Large intestine (tissue), 3 donors: Measurements from ENCODE around the gene PLEKHG5. TPM values are rescaled to one million over a fixed set of nuclear protein-coding genes. Genes with fewer than 3 reads are reported as not detected.
A peak's percentile ranks its signal among the peaks of the same experiment; 100 is the strongest.
"Not testable (repeated sequence)": the region's sequence is repeated elsewhere in the genome, so short reads cannot be mapped to it uniquely, and the experiment has no call there.

Experiments used
- DNase-seq, 2 donors: peaks; one replicate each; pipeline versions ENCODE4 v3.0.0 to v3.0.0-alpha.2; 2013
- H3K27ac ChIP-seq: one replicate; pipeline ENCODE4 v1.5.1; 2013; ENCODE audit warnings: low read length
- H3K27me3 ChIP-seq: 2 replicates; pipeline ENCODE4 v1.6.1; 2013; ENCODE audit warnings: low read length; ENCODE audit not compliant: control insufficient read depth, insufficient read depth
- H3K36me3 ChIP-seq: 2 replicates; pipeline ENCODE4 v1.6.1; 2013; ENCODE audit warnings: low read length; ENCODE audit not compliant: control insufficient read depth, insufficient read depth
- H3K4me1 ChIP-seq: one replicate; pipeline ENCODE4 v1.6.1; 2013; ENCODE audit warnings: low read length; ENCODE audit not compliant: control insufficient read depth, insufficient read depth
- H3K4me3 ChIP-seq: one replicate; pipeline ENCODE4 v1.5.1; 2013; ENCODE audit warnings: low read length
- H3K9me3 ChIP-seq: one replicate; pipeline ENCODE4 v1.6.1; 2013; ENCODE audit warnings: mild to moderate bottlenecking, low read depth, low read length, moderate library complexity; ENCODE audit not compliant: control insufficient read depth
- WGBS: methylation state at CpG from one replicate; pipeline ENCODE4 v1.1.5; 2013; ENCODE audit warnings: low lambda C conversion rate; ENCODE audit not compliant: insufficient coverage; 5-methylcytosine and 5-hydroxymethylcytosine counted together
- polyA plus RNA-seq: library from polyadenylated mRNA; unstranded; fragments of 120-200 nt; gene quantifications from one replicate; pipeline ENCODE4 v1.2.1, GENCODE V29; 2013

PLEKHG5 gene
- polyA plus RNA-seq, 1 donor, result 17.2 TPM

- peaks cover 35% of the 10 kb centered on the region for H3K27me3 ChIP-seq
- H3K9me3 ChIP-seq, result peaks cover 6% of the 10 kb centered on the region
- no peak overlapping the region for H3K4me3 ChIP-seq
- no peak for DNase-seq
- no peak overlapping the region for H3K27ac ChIP-seq
- no CpG with 5 or more reads among the region's 19 CpGs for WGBS
- H3K36me3 ChIP-seq, result no peaks in the 10 kb centered on the region
- H3K4me1 ChIP-seq, result peaks cover 19% of the 10 kb centered on the region
These were observed 46.3 kb downstream of the PLEKHG5 start for GRCh38 chr1:6445062-6445763.

- Histone ChIP-seq H3K9me3 (peaks cover 6% of the 10 kb centered on the region), H3K4me1 (peaks cover 18% of the 10 kb centered on the region), H3K36me3 (no peaks in the 10 kb centered on the region), H3K27ac (no peak overlapping the region), H3K4me3 (no peak overlapping the region), H3K27me3 (peaks cover 33% of the 10 kb centered on the region)
- DNase-seq, result no peak
- no CpG with 5 or more reads among the region's 15 CpGs for WGBS
These were observed 47.1 kb downstream of the PLEKHG5 start for GRCh38 chr1:6444377-6444776.

GRCh38 chr1:6443339-6444115, 47.9 kb downstream of the PLEKHG5 start:
- Histone ChIP-seq H3K27me3 (peaks cover 27% of the 10 kb centered on the region), H3K27ac (no peak overlapping the region), H3K9me3 (peaks cover 6% of the 10 kb centered on the region), H3K4me1 (peaks cover 18% of the 10 kb centered on the region), H3K36me3 (no peaks in the 10 kb centered on the region), H3K4me3 (no peak overlapping the region)
- WGBS, result no CpG with 5 or more reads among the region's 21 CpGs
- DNase-seq, result no peak

GRCh38 chr1:6441586-6441985, 49.9 kb downstream of the PLEKHG5 start:
- H3K36me3 ChIP-seq, result no peaks in the 10 kb centered on the region
- peaks cover 13% of the 10 kb centered on the region for H3K4me1 ChIP-seq
- no peak overlapping the region for H3K27ac ChIP-seq
- no peak for DNase-seq
- no peak overlapping the region for H3K4me3 ChIP-seq
- peaks cover 11% of the 10 kb centered on the region for H3K27me3 ChIP-seq
- WGBS, result no CpG with 5 or more reads among the region's 7 CpGs
- no peaks in the 10 kb centered on the region for H3K9me3 ChIP-seq

- peak in 1 of 2 donors; percentile 71 for DNase-seq
- WGBS, result no CpG with 5 or more reads among the region's 101 CpGs
- H3K9me3 ChIP-seq, result no peaks in the 10 kb centered on the region
- no peak overlapping the region for H3K4me3 ChIP-seq
- H3K36me3 ChIP-seq, result no peaks in the 10 kb centered on the region
- peaks cover 7% of the 10 kb centered on the region for H3K27me3 ChIP-seq
- H3K27ac ChIP-seq, result no peak overlapping the region
- peaks cover 6% of the 10 kb centered on the region for H3K4me1 ChIP-seq
These were observed 51.0 kb downstream of the PLEKHG5 start for GRCh38 chr1:6440198-6441126.

GRCh38 chr1:6438047-6438525, 53.4 kb downstream of the PLEKHG5 start:
- no peak overlapping the region for H3K4me3 ChIP-seq
- no peaks in the 10 kb centered on the region for H3K9me3 ChIP-seq
- no CpG with 5 or more reads among the region's 5 CpGs for WGBS
- H3K4me1 ChIP-seq, result no peaks in the 10 kb centered on the region
- no peak overlapping the region for H3K27ac ChIP-seq
- peaks cover 10% of the 10 kb centered on the region for H3K27me3 ChIP-seq
- DNase-seq, result no peak
- H3K36me3 ChIP-seq, result no peaks in the 10 kb centered on the region

GRCh38 chr1:6437012-6437700, 54.3 kb downstream of the PLEKHG5 start:
- not testable (repeated sequence) for H3K27me3 ChIP-seq, H3K9me3 ChIP-seq, H3K36me3 ChIP-seq, H3K4me1 ChIP-seq, H3K4me3 ChIP-seq, DNase-seq, H3K27ac ChIP-seq
- no CpG with 5 or more reads among the region's 22 CpGs for WGBS

GRCh38 chr1:6436277-6436676, 55.2 kb downstream of the PLEKHG5 start:
- H3K9me3 ChIP-seq, H3K4me1 ChIP-seq, H3K4me3 ChIP-seq, DNase-seq, H3K36me3 ChIP-seq, H3K27me3 ChIP-seq, H3K27ac ChIP-seq: not testable (repeated sequence)
- no CpG with 5 or more reads among the region's 3 CpGs for WGBS

- no peak overlapping the region for H3K27ac ChIP-seq
- no peak for DNase-seq
- H3K4me3 ChIP-seq, result no peak overlapping the region
- no peaks in the 10 kb centered on the region for H3K9me3 ChIP-seq
- H3K27me3 ChIP-seq, result peaks cover 13% of the 10 kb centered on the region
- no peaks in the 10 kb centered on the region for H3K36me3 ChIP-seq
- no peaks in the 10 kb centered on the region for H3K4me1 ChIP-seq
- WGBS, result no CpG with 5 or more reads among the region's 3 CpGs
These were observed 55.9 kb downstream of the PLEKHG5 start for GRCh38 chr1:6435547-6435946.
